SK-N-SH treated with all-trans-retinoic acid at 6 μM for 48 hours (cell line): ENCODE measurements around the gene CYP1B1.

Experiments used
- ATAC-seq: fragments of 200-7000 bp; cut with Tn5 transposase; 3 replicates; pipeline ENCODE4 v1.9.1; 2020; ENCODE audit warnings: mild to moderate bottlenecking, moderate library complexity
- ARNTL ChIP-seq: fragments of 450-650 bp; formaldehyde crosslinking; IDR thresholded peaks from 2 replicates; pipeline ENCODE4 v1.5.0; 2020; ENCODE audit warnings: low read depth, mild to moderate bottlenecking, moderate library complexity, borderline replicate concordance
- BACH2 ChIP-seq: fragments of 250-450 bp; sonication (Bioruptor Pico); IDR thresholded peaks from 2 replicates; pipeline ENCODE4 v1.9.0; 2021; ENCODE audit warnings: mild to moderate bottlenecking, borderline replicate concordance
- CSDC2 ChIP-seq: fragments of 250-450 bp; sonication (Bioruptor Pico); IDR thresholded peaks from 2 replicates; pipeline ENCODE4 v1.5.0; 2020; ENCODE audit warnings: mild to moderate bottlenecking, moderate library complexity
- CSRNP3 ChIP-seq: fragments of 250-450 bp; sonication (Bioruptor Pico); IDR thresholded peaks from 2 replicates; pipeline ENCODE4 v1.5.1; 2021; ENCODE audit warnings: mild to moderate bottlenecking, moderate library complexity
- ESRRG ChIP-seq: fragments of 250-450 bp; sonication (Bioruptor Pico); IDR thresholded peaks from 2 replicates; pipeline ENCODE4 v1.6.1; 2021; ENCODE audit warnings: mild to moderate bottlenecking
- GLIS3 ChIP-seq: fragments of 250-450 bp; sonication (Bioruptor Pico); IDR thresholded peaks from 2 replicates; pipeline ENCODE4 v1.5.0; 2020; ENCODE audit warnings: mild to moderate bottlenecking, moderate library complexity
- PATZ1 ChIP-seq: fragments of 250-450 bp; sonication (Bioruptor Pico); IDR thresholded peaks from 2 replicates; pipeline ENCODE4 v1.8.0; 2020; ENCODE audit warnings: mild to moderate bottlenecking, moderate library complexity, borderline replicate concordance
- POU6F1 ChIP-seq: fragments of 250-450 bp; sonication (Bioruptor Pico); IDR thresholded peaks from 2 replicates; pipeline ENCODE4 v1.8.0; 2021; ENCODE audit warnings: low read depth, mild to moderate bottlenecking, moderate library complexity, borderline replicate concordance
- PPARA ChIP-seq: fragments of 250-450 bp; sonication (Bioruptor Pico); IDR thresholded peaks from 2 replicates; pipeline ENCODE4 v1.5.0; 2020; ENCODE audit warnings: mild to moderate bottlenecking, borderline replicate concordance
- RARB ChIP-seq: fragments of 250-450 bp; sonication (Bioruptor Pico); IDR thresholded peaks from 2 replicates; pipeline ENCODE4 v1.8.0; 2021; ENCODE audit warnings: mild to moderate bottlenecking, moderate library complexity
- TOX ChIP-seq: fragments of 250-450 bp; sonication (Bioruptor Pico); IDR thresholded peaks from 2 replicates; pipeline ENCODE4 v1.8.0; 2021; ENCODE audit warnings: mild to moderate bottlenecking, moderate library complexity, borderline replicate concordance
- TSHZ2 ChIP-seq: fragments of 250-450 bp; sonication (Bioruptor Pico); IDR thresholded peaks from 2 replicates; pipeline ENCODE4 v1.5.0; 2020; ENCODE audit warnings: mild to moderate bottlenecking, moderate library complexity
- ZC3H10 ChIP-seq: fragments of 250-450 bp; sonication (Bioruptor Pico); IDR thresholded peaks from 2 replicates; pipeline ENCODE4 v1.5.1; 2021; ENCODE audit warnings: mild to moderate bottlenecking, moderate library complexity
- ZFP3 ChIP-seq: fragments of 250-450 bp; sonication (Bioruptor Pico); IDR thresholded peaks from 2 replicates; pipeline ENCODE4 v1.5.0; 2020; ENCODE audit warnings: mild to moderate bottlenecking, moderate library complexity
- ZFP30 ChIP-seq: fragments of 450-650 bp; formaldehyde crosslinking; IDR thresholded peaks from 2 replicates; pipeline ENCODE4 v1.5.0; 2022; ENCODE audit warnings: mild to moderate bottlenecking, moderate library complexity
- ZNF565 ChIP-seq: fragments of 450-650 bp; formaldehyde crosslinking; conservative IDR thresholded peaks from 2 replicates; pipeline ENCODE4 v1.5.0; 2020; ENCODE audit warnings: low read depth, mild to moderate bottlenecking, moderate library complexity
- ZNF8 ChIP-seq: fragments of 450-650 bp; formaldehyde crosslinking; IDR thresholded peaks from 2 replicates; pipeline ENCODE4 v1.5.0; 2020; ENCODE audit warnings: mild to moderate bottlenecking, moderate library complexity

Gene CYP1B1

GRCh38 chr2:38075507-38076151 is at the start of gene CYP1B1:
CYP1B1 (minus strand) TSS chr2:38076151; CDS start chr2:38075388, 763 bp downstream.
- no peak for ATAC-seq

GRCh38 chr2:38125007-38125406 is 49.1 kb upstream of the CYP1B1 start:
- ATAC-seq = no peak
- no peak for TF ChIP-seq POU6F1 (CRISPR knock-in tag)
- no peak for TF ChIP-seq CSDC2 (CRISPR knock-in tag)
- TF ChIP-seq RARB (CRISPR knock-in tag) = no peak
- TF ChIP-seq PPARA (CRISPR knock-in tag) = no peak
- no peak for TF ChIP-seq CSRNP3 (CRISPR knock-in tag)
- no peak for TF ChIP-seq PATZ1
- TF ChIP-seq GLIS3 (CRISPR knock-in tag) = no peak
- TF ChIP-seq, all 23 proteins: peak for 0

More at GRCh38 chr2:38075507-38076151, at the start of gene CYP1B1:
- no peak for TF ChIP-seq ARNTL (CRISPR knock-in tag)
- TF ChIP-seq PPARA (CRISPR knock-in tag) = no peak
- no peak for TF ChIP-seq TOX (CRISPR knock-in tag)
- TF ChIP-seq ZC3H10 = no peak
- no peak for TF ChIP-seq TSHZ2
- TF ChIP-seq BACH2 = no peak
- TF ChIP-seq RARB (CRISPR knock-in tag) = no peak
- no peak for TF ChIP-seq CSRNP3 (CRISPR knock-in tag)
- no peak for TF ChIP-seq ZFP30
- TF ChIP-seq POU6F1 (CRISPR knock-in tag) = no peak
- TF ChIP-seq GLIS3 (CRISPR knock-in tag) = no peak
- TF ChIP-seq ZNF8 (CRISPR knock-in tag) = no peak
- no peak for TF ChIP-seq ZNF565
- no peak for TF ChIP-seq ZFP3 (CRISPR knock-in tag)
- no peak for TF ChIP-seq ESRRG (CRISPR knock-in tag)

- no peak for TF ChIP-seq PATZ1
- no peak for TF ChIP-seq GLIS3 (CRISPR knock-in tag)
- no peak for TF ChIP-seq CSRNP3 (CRISPR knock-in tag)
- ATAC-seq = no peak
These were observed 48.0 kb upstream of the CYP1B1 start for GRCh38 chr2:38123911-38124310.
